HEK293 (cell line): ENCODE measurements around the gene DLX4.

Experiments
- CTCF ChIA-PET: fragments of 350-600 bp; formaldehyde crosslinking; extraction: SDS; loops from one replicate; lab custom pipeline; 2021; ENCODE audit warnings: antibody characterized with exemption; lab: Yijun Ruan, JAX
- POLR2A ChIA-PET: fragments of 300-600 bp; formaldehyde crosslinking; extraction: SDS; loops from one replicate; lab custom pipeline; 2020; ENCODE audit warnings: antibody characterized with exemption, inconsistent platforms; lab: Yijun Ruan, JAX
- H3K27ac ChIP-seq: fragments of 200-500 bp; sonication (Bioruptor generic); 2 replicates; pipeline ENCODE4 v1.5.1; 2014; ENCODE audit warnings: low read depth, low read length, control low read depth, inconsistent platforms; ENCODE audit errors: extremely low read depth
- H3K36me3 ChIP-seq, 2 experiments: fragments of 200-500 bp in 1 of 2; sonication (Bioruptor generic) in 1 of 2; 1 replicate in 1 of 2; 2 replicates in 1 of 2; pipeline ENCODE4 v1.5.1; 2014 to 2017; ENCODE audit warnings: inconsistent platforms in 2 of 2, low read length in 2 of 2; ENCODE audit not compliant: control insufficient read depth in 2 of 2, insufficient read depth in 1 of 2
- H3K4me1 ChIP-seq: fragments of 200-500 bp; sonication (Bioruptor generic); 2 replicates; pipeline ENCODE4 v1.5.1; 2014; ENCODE audit warnings: mild to moderate bottlenecking, low read length, inconsistent platforms; ENCODE audit not compliant: control insufficient read depth, insufficient read depth
- H3K4me3 ChIP-seq: 2 replicates; pipeline ENCODE4 v1.5.1; 2011; ENCODE audit warnings: low read depth, mild to moderate bottlenecking, control low read depth, low read length, moderate library complexity
- H3K9me3 ChIP-seq: fragments of 200-500 bp; sonication (Bioruptor generic); 2 replicates; pipeline ENCODE4 v1.5.1; 2014; ENCODE audit warnings: low read depth, low read length, inconsistent platforms; ENCODE audit not compliant: control insufficient read depth, insufficient read depth
- MYNN ChIP-seq: fragments of 450-650 bp; formaldehyde crosslinking; IDR thresholded peaks from 2 replicates; pipeline ENCODE4 v1.5.1; 2016; ENCODE audit warnings: missing biosample characterization, missing genetic modification characterization, borderline replicate concordance
- PATZ1 ChIP-seq: fragments of 450-650 bp; formaldehyde crosslinking; IDR thresholded peaks from 2 replicates; pipeline ENCODE4 v1.5.1; 2016; ENCODE audit warnings: missing biosample characterization, missing genetic modification characterization
- PRDM2 ChIP-seq: fragments of 450-650 bp; formaldehyde crosslinking; IDR thresholded peaks from 2 replicates; pipeline ENCODE4 v1.5.1; 2016; ENCODE audit warnings: missing biosample characterization, missing genetic modification characterization, borderline replicate concordance
- PRDM4 ChIP-seq: fragments of 450-650 bp; formaldehyde crosslinking; IDR thresholded peaks from 2 replicates; pipeline ENCODE4 v1.5.1; 2017; ENCODE audit warnings: missing biosample characterization, missing genetic modification characterization
- REST ChIP-seq: fragments of 450-650 bp; formaldehyde crosslinking; IDR thresholded peaks from 2 replicates; pipeline ENCODE4 v1.5.1; 2016; ENCODE audit warnings: missing biosample characterization, missing genetic modification characterization
- TSHZ1 ChIP-seq: fragments of 450-650 bp; formaldehyde crosslinking; IDR thresholded peaks from 2 replicates; pipeline ENCODE4 v1.5.1; 2016; ENCODE audit warnings: missing biosample characterization, missing genetic modification characterization, borderline replicate concordance
- ZNF211 ChIP-seq: fragments of 450-650 bp; formaldehyde crosslinking; IDR thresholded peaks from 2 replicates; pipeline ENCODE4 v1.5.1; 2016; ENCODE audit warnings: low read depth, missing biosample characterization, missing genetic modification characterization
- ZNF214 ChIP-seq: fragments of 450-650 bp; formaldehyde crosslinking; IDR thresholded peaks from 2 replicates; pipeline ENCODE4 v1.5.1; 2017; ENCODE audit warnings: missing biosample characterization, mild to moderate bottlenecking, missing genetic modification characterization, borderline replicate concordance
- ZNF280D ChIP-seq: fragments of 450-650 bp; formaldehyde crosslinking; IDR thresholded peaks from 2 replicates; pipeline ENCODE4 v1.5.1; 2016; ENCODE audit warnings: missing biosample characterization, missing genetic modification characterization
- ZNF302 ChIP-seq: fragments of 450-650 bp; formaldehyde crosslinking; IDR thresholded peaks from 2 replicates; pipeline ENCODE4 v1.5.1; 2016; ENCODE audit warnings: missing biosample characterization, missing genetic modification characterization, low read depth
- ZNF473 ChIP-seq: fragments of 450-650 bp; formaldehyde crosslinking; IDR thresholded peaks from 2 replicates; pipeline ENCODE4 v1.5.1; 2017; ENCODE audit warnings: missing biosample characterization, missing genetic modification characterization
- ZNF530 ChIP-seq: fragments of 450-650 bp; formaldehyde crosslinking; IDR thresholded peaks from 2 replicates; pipeline ENCODE4 v1.5.1; 2016; ENCODE audit warnings: low read depth, missing biosample characterization, missing genetic modification characterization
- ZNF560 ChIP-seq: fragments of 450-650 bp; formaldehyde crosslinking; IDR thresholded peaks from 2 replicates; pipeline ENCODE4 v1.5.1; 2017; ENCODE audit warnings: missing biosample characterization, missing genetic modification characterization, borderline replicate concordance
- ZNF624 ChIP-seq: fragments of 450-650 bp; formaldehyde crosslinking; IDR thresholded peaks from 2 replicates; pipeline ENCODE4 v1.5.1; 2017; ENCODE audit warnings: missing biosample characterization, missing genetic modification characterization
- ZNF677 ChIP-seq: fragments of 450-650 bp; IDR thresholded peaks from 2 replicates; pipeline ENCODE4 v1.5.0; 2018; ENCODE audit warnings: missing biosample characterization, mild to moderate bottlenecking, missing genetic modification characterization, moderate library complexity
- ZSCAN16 ChIP-seq: fragments of 450-650 bp; formaldehyde crosslinking; IDR thresholded peaks from 2 replicates; pipeline ENCODE4 v1.5.1; 2016; ENCODE audit warnings: missing biosample characterization, missing genetic modification characterization

Gene DLX4

GRCh38 chr17:49991409-49991808 lies 22.4 kb downstream of the DLX4 start:
- no peaks in the 10 kb centered on the region for H3K9me3 ChIP-seq
- peaks cover 4% of the 10 kb centered on the region for H3K4me1 ChIP-seq
- POLR2A ChIA-PET: no interaction called here
- H3K4me3 ChIP-seq: no peak overlapping the region
- CTCF ChIA-PET: interaction anchor here (0.6 to 7.9 kb wide), 3 partner anchors 10 to 261 kb away, joined by 3 to 67 read pairs (median 3); no protein-coding TSS in a partner anchor
- no peak overlapping the region for H3K27ac ChIP-seq
- no peaks in the 10 kb centered on the region for H3K36me3 ChIP-seq
- TF ChIP-seq ZNF302 (tag by site-specific recombination): no peak
- no peak for TF ChIP-seq ZNF211 (tag by site-specific recombination)
- no peak for TF ChIP-seq ZNF280D (tag by site-specific recombination)
- TF ChIP-seq MYNN (tag by site-specific recombination): no peak
- TF ChIP-seq REST (tag by site-specific recombination): no peak
- TF ChIP-seq ZNF473: no peak
- TF ChIP-seq ZNF530 (tag by site-specific recombination): no peak
- no peak for TF ChIP-seq PRDM2 (tag by site-specific recombination)
- no peak for TF ChIP-seq ZNF677 (tag by site-specific recombination)
- TF ChIP-seq ZNF624 (tag by site-specific recombination): no peak
- no peak for TF ChIP-seq PATZ1 (tag by site-specific recombination)
- TF ChIP-seq PRDM4 (tag by site-specific recombination): no peak
- TF ChIP-seq ZNF560: no peak
- no peak for TF ChIP-seq ZNF214
- TF ChIP-seq TSHZ1 (tag by site-specific recombination): no peak
- TF ChIP-seq ZSCAN16 (tag by site-specific recombination): no peak
